ENCODE data around the gene PPP2R3B.
"Not testable (repeated sequence)": the region's sequence is repeated elsewhere in the genome, so short reads cannot be mapped to it uniquely, and the experiment has no call there.

The PPP2R3B gene

DNA sequence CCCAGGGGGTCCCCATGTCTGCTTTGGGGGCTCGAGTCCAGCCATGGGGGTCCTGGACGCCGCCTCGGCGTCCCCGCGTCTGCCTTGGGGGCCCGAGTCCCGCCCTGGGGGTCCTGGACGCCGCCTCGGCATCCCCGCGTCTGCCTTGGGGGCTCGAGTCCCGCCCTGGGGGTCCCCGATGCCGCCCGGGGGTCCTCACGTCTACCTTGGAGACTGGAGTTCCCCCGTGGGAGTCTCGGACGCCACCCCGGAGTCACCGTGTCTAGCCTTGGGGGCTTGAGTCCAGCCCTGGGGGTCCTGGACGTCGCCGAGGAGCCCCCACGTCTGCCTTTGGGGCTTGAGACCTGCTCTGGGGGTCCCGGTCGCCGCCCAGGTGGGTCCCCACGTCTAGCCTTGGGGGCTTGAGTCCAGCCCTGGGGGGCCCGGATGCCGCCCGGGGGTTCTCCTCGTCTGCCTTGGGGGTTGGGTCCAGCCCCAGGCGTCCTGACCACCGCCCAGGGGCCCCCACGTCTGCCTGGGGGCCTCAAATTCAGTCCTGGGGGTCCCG lies 67.1 kb downstream of the PPP2R3B start:
- DNase-seq (ENCODE audit: low spot score), result no peak

GRCh38 chrX:318739-319578 lies 67.7 kb downstream of the PPP2R3B start, which contains the start of gene GTPBP6:
GTPBP6 (minus strand) TSS chrX:318796; CDS start chrX:318787, 9 bp downstream.
- DNase-seq (ENCODE audit: low spot score), result peak; percentile 100

- peak; percentile 97 for DNase-seq (ENCODE audit: low spot score)
Measured at GRCh38 chrX:318068-318738, 68.5 kb downstream of the PPP2R3B start.

- no peak for DNase-seq (ENCODE audit: low spot score)
Measured at GRCh38 chrX:317424-318067, 69.2 kb downstream of the PPP2R3B start.

DNA sequence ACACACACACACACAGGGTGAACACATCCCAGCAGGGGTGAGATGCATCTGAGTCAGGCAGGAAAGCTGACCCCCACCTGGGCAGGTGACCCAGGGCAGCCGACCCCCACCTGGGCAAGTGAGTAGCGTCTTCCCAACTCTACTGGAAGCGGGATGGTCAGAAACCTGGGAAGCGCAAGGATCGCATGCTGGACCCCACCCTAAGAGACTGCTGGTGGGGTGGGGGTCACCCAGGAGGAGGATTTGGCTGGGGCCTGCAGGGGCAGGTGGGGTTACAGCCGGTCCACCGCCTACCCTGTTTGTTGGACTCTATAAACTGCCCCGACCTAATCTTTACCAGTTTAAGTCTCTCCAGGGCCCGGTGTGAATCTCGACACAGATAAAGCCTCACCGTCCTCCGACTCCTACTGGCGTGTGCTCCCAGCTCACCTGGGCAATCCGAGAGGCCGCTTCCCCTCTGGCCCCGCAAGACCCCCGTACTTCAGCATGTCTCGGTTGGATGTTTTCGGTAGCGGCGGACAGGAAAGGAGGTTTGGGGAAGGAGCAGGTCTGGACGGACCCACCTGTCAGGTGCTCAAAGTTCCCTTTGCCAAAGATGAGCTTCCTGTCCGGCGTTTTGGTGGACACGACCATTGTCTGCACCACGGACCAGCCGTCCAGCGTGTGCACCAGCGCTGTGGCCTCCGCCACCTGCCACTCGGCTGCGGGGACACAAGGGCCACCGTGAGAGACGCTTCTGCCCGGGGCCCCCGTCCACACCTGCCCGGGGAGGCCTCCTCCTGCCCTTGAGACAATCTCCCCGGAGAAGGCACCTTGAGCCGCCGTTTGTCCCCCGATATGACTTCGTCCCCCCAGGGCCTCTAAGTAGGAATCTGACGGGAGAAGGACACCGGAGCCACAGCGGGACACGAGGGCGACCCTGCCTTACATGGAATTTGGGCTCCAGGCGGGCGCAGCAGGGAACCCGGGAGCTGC lies 70.1 kb downstream of the PPP2R3B start:
- no peak for DNase-seq (ENCODE audit: low spot score)

DNA sequence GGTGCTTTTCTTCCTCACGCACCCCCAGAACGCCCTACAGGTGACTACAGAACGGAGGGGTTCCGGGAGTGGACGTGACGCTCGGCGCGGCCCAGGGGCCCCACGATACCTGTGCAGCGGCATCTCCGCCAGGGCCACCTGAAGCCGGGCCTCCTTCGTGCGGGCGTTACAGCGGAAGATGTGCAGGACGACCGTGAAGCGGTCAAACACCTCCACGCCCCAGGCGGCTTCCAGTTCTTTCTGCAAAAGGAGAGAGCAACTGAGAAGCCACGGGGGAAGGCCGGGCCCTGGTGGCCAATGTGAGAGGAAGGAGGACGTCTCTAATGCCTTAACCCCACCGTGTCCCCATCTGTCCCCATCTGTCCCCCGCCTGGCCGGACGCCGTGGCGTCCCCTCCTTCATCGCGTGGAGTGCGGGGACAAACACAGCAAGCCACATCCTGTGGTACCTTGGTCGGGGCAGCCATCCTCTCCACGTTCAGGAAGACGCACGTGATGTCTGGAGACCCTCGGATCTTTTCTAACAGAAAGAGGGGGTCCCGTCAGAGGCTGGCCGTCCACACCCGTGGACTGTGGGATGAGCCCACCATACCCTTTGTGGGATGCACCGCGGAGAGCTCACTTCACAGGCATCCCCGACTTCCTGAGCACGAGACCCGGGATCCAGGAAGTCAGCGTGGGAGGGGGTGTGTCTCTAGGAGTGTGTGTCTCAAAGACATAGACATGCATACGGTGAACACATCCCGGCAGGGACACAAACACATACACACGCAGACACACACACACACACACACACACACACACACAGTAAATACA lies 71.7 kb downstream of the PPP2R3B start:
- DNase-seq (ENCODE audit: low spot score), result no peak

DNA sequence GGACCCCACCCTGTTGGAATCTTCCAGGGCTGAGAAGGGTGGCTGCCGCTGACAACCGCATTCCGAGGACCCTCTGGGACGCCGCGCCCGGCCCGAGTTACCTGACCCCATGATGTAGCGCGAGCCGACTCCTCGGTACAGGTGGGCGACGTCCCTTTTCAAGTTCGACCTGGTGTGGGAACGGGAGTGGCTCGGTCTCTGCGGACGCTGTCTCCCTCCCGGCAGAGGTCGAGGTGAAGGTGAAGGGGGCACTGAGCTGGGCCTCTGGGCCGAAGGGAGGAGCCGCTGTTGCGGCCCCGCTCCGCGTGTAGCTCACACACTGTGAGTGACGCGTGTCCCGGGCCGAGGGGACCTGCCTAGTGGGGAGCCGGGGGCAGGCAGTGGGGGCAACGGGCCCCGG lies 72.7 kb downstream of the PPP2R3B start:
- DNase-seq (ENCODE audit: low spot score), result no peak

- DNase-seq (ENCODE audit: low spot score), result no peak
Measured at GRCh38 chrX:313546-313945, 73.2 kb downstream of the PPP2R3B start.

DNA sequence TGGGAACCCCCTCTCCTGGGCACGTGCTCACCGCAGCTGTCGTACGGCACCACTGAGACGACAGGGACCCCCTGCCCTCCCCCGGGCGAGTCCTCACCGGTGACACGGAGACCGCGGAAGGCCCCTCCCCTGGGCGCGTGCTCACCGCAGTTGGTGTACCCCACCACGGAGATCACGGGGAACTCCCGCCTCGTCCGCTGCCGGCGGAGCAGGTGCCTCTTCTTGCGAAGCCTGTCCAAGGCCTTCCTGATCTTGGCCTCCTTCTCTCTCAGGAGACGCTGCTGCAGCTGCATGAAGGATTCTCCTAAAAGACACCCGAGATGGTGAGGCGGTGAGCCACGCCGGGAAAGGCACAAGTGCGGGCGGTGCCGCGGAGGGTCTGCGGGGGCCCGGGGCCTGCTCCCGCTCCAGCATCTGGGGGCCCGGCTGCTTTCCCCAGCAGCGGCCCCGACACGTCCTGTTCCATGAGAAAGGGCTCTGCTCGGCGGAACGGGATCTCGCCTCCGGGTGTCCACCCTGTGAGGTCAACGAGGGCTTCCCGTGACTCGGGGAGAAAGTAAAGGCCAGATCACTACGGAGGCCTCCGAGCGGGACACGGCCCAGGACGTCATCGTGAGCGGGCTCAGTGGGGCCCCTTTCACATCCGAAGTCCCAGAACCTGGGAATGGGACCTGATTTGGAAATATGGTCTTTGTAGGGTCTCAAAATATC lies 73.9 kb downstream of the PPP2R3B start:
- no peak for DNase-seq (ENCODE audit: low spot score)

DNA sequence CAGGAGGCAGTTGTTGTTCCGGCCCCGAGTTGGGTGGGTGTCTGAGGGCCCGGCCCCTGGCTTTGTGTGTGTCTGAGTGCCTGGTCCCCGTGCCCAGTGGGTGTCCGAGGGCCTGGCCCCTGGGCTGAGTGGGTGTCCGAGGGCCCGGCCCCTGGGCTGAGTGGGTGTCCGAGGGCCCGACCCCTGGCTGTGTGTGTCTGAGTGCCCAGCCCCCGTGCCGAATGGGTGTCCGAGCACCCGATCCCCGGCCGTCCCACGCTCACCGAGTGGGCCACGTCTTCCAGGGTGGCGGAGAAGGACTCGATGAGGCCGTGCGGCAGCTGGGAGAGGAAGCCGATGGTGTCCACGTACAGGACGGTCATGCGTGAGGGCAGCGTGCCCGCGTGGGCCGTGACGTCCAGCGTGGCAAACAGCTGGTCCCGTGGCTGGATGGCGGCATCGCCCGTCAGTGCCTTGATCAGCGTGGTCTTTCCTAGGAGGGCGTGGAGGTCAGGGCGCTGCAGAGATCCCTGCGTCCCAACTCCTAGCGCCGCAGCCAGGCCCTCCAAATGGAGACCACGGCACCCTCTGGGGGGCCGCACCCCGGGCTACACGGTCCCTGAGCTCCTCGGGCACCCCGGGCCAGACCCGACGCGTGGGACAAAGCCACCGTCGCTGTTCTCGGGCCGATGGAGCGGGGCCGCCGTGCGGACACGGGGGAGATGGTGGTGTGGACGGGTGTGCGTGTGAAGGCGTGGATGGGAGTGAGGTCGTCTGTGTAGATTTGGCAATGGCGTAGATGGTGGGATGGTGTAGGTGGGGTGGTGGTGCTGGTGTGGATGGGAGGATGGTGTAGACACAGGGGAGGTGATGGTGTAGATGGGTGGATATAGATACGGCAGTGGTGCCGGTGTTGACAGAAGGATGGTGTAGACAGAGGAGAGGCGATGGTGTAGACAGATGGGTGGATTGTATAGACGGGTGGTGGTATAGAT lies 75.3 kb downstream of the PPP2R3B start:
- DNase-seq (ENCODE audit: low spot score), result no peak

GRCh38 chrX:310621-311155 lies 76.0 kb downstream of the PPP2R3B start:
- no peak for DNase-seq (ENCODE audit: low spot score)

GRCh38 chrX:308821-309520 lies 77.7 kb downstream of the PPP2R3B start:
- DNase-seq (ENCODE audit: low spot score), result no peak

- DNase-seq (ENCODE audit: low spot score), result no peak
Measured at GRCh38 chrX:307261-308111, 79.2 kb downstream of the PPP2R3B start.

- not testable (repeated sequence) for DNase-seq (ENCODE audit: low spot score)
Measured at GRCh38 chrX:306614-307251, 80.0 kb downstream of the PPP2R3B start.

GRCh38 chrX:305781-306613 lies 80.7 kb downstream of the PPP2R3B start:
- DNase-seq (ENCODE audit: low spot score), result not testable (repeated sequence)

Measured in CD4-positive, alpha-beta T cell treated with Interleukin-15 for 4 hours (primary cell).